AG04450 (cell line): ENCODE measurements around the gene CERCAM. TPM values are rescaled to one million over a fixed set of nuclear protein-coding genes. Genes with fewer than 3 reads are reported as not detected.

Experiments used
- CTCF ChIA-PET: fragments of 300-600, 350-600 bp; formaldehyde crosslinking; extraction: SDS; loops from one replicate; lab custom pipeline; 2022; ENCODE audit warnings: antibody characterized with exemption, inconsistent platforms; lab: Charles Lee
- POLR2A ChIA-PET: fragments of 350-600 bp; formaldehyde crosslinking; extraction: SDS; loops from one replicate; lab custom pipeline; 2021; ENCODE audit warnings: antibody characterized with exemption, inconsistent platforms; lab: Yijun Ruan, JAX
- DNase-seq: peaks from one replicate; pipeline ENCODE4 v3.0.0-alpha.2; 2011; ENCODE audit warnings: low read depth, low spot score
- H3K27ac ChIP-seq: one replicate; pipeline ENCODE4 v1.5.1; 2012; ENCODE audit warnings: low read depth, low read length, control low read depth
- H3K27me3 ChIP-seq: one replicate; pipeline ENCODE4 v1.6.0; 2012; ENCODE audit warnings: low read length; ENCODE audit not compliant: control insufficient read depth, insufficient read depth
- H3K4me3 ChIP-seq: 2 replicates; pipeline ENCODE4 v1.5.1; 2011; ENCODE audit warnings: mild to moderate bottlenecking, low read depth, low read length, control low read depth
- H3K9me3 ChIP-seq: 2 replicates; pipeline ENCODE4 v1.5.1; 2012; ENCODE audit warnings: low read length; ENCODE audit not compliant: control insufficient read depth, insufficient read depth
- CTCF ChIP-seq: IDR thresholded peaks from 2 replicates; pipeline ENCODE4 v1.5.1; 2011; ENCODE audit warnings: low read depth, low read length, control low read depth, inconsistent platforms
- polyA plus RNA-seq: library from polyadenylated mRNA; depleted of rRNA; stranded (reverse); fragments of >200 nt; gene quantifications from 2 replicates; pipeline ENCODE4 v1.2.3, GENCODE V29; 2011

The CERCAM gene
- polyA plus RNA-seq, 1 experiment: 54.9 TPM

GRCh38 chr9:128479262-128479661 lies 58.6 kb downstream of the CERCAM start:
- Histone ChIP-seq H3K4me3 (no peak overlapping the region), H3K27me3 (no peaks in the 10 kb centered on the region), H3K9me3 (no peaks in the 10 kb centered on the region), H3K27ac (no peak overlapping the region)
- CTCF ChIA-PET: no interaction called here
- POLR2A ChIA-PET: no interaction called here
- TF ChIP-seq CTCF: no peak
- DNase-seq: no peak

- Histone ChIP-seq H3K27ac (no peak overlapping the region), H3K27me3 (no peaks in the 10 kb centered on the region), H3K4me3 (no peak overlapping the region), H3K9me3 (no peaks in the 10 kb centered on the region)
- ChIA-PET CTCF (no interaction called here), POLR2A (no interaction called here)
- no peak for DNase-seq
- no peak for TF ChIP-seq CTCF
These were observed 60.9 kb downstream of the CERCAM start for GRCh38 chr9:128481561-128481960.

- no peak overlapping the region for H3K4me3 ChIP-seq
- H3K27ac ChIP-seq: no peak overlapping the region
- H3K27me3 ChIP-seq: no peaks in the 10 kb centered on the region
- ChIA-PET POLR2A (interaction anchor here (0.7 kb wide), 1 partner anchor 70 kb away, joined by 4 read pairs; the partner anchor contains the start of gene SPTAN1), CTCF (no interaction called here)
- TF ChIP-seq CTCF: no peak
- no peak for DNase-seq
- H3K9me3 ChIP-seq: no peaks in the 10 kb centered on the region
These were observed 61.5 kb downstream of the CERCAM start for GRCh38 chr9:128482186-128482585.

- CTCF ChIA-PET: no interaction called here
- TF ChIP-seq CTCF: no peak
- no peak overlapping the region for H3K27ac ChIP-seq
- H3K4me3 ChIP-seq: no peak overlapping the region
- POLR2A ChIA-PET: no interaction called here
- no peaks in the 10 kb centered on the region for H3K27me3 ChIP-seq
- H3K9me3 ChIP-seq: no peaks in the 10 kb centered on the region
- no peak for DNase-seq
These were observed 64.2 kb downstream of the CERCAM start for GRCh38 chr9:128484686-128485413.

- Histone ChIP-seq H3K9me3 (no peaks in the 10 kb centered on the region), H3K4me3 (no peak overlapping the region), H3K27me3 (no peaks in the 10 kb centered on the region), H3K27ac (no peak overlapping the region)
- DNase-seq: no peak
- ChIA-PET CTCF (interaction anchor here (1.1 kb wide), 1 partner anchor 47 kb away, joined by 3 read pairs; no protein-coding TSS in a partner anchor), POLR2A (no interaction called here)
- TF ChIP-seq CTCF: no peak
These were observed 64.8 kb downstream of the CERCAM start for GRCh38 chr9:128485414-128485855.
